ENCODE data around the gene C1orf21.

- TF ChIP-seq ZFP30 (CRISPR knock-in tag; IDR thresholded peaks at IDR 0.05) (no peak), SNAI2 (CRISPR knock-in tag; IDR thresholded peaks at IDR 0.05) (no peak), ZFP3 (CRISPR knock-in tag; IDR thresholded peaks at IDR 0.05) (no peak), POU6F1 (CRISPR knock-in tag; IDR thresholded peaks at IDR 0.05; ENCODE audit: borderline replicate concordance, low read depth) (no peak), PATZ1 (CRISPR knock-in tag; IDR thresholded peaks at IDR 0.05; ENCODE audit: borderline replicate concordance) (no peak), RARB (CRISPR knock-in tag; IDR thresholded peaks at IDR 0.05) (no peak), ZNF565 (CRISPR knock-in tag; conservative IDR thresholded peaks at IDR 0.05; ENCODE audit: low read depth) (no peak), CSDC2 (CRISPR knock-in tag; IDR thresholded peaks at IDR 0.05) (no peak), BACH2 (CRISPR knock-in tag; IDR thresholded peaks at IDR 0.05; ENCODE audit: borderline replicate concordance) (no peak), ZNF70 (CRISPR knock-in tag; IDR thresholded peaks at IDR 0.05) (no peak), ZNF8 (CRISPR knock-in tag; IDR thresholded peaks at IDR 0.05) (no peak)
These were observed 4.1 kb downstream of the C1orf21 start for GRCh38 chr1:184390889-184391288.
